PFSK-1 (cell line): Measurements from ENCODE around the gene FMNL1.

Experiments
- FOXP2 ChIP-seq: optimal IDR thresholded peaks from 2 replicates; pipeline ENCODE3; 2011; ENCODE audit warnings: borderline replicate concordance, control low read depth, inconsistent platforms; ENCODE audit not compliant: insufficient read depth; ENCODE audit errors: extremely low read length, extremely low read depth
- POLR2AphosphoS5 ChIP-seq: IDR thresholded peaks from 2 replicates; pipeline ENCODE4 v1.6.1; 2012; ENCODE audit warnings: low read depth, mild to moderate bottlenecking, control low read depth, low read length, moderate library complexity
- SIN3A ChIP-seq: IDR thresholded peaks from 2 replicates; pipeline ENCODE4 v1.6.1; 2012; ENCODE audit warnings: mild to moderate bottlenecking, low read length, moderate library complexity, borderline replicate concordance; ENCODE audit not compliant: insufficient read depth
- TAF1 ChIP-seq: IDR thresholded peaks from 2 replicates; pipeline ENCODE4 v1.6.1; 2012; ENCODE audit warnings: low read length, control low read depth, borderline replicate concordance; ENCODE audit not compliant: insufficient read depth
- TF ChIP-seq, protein P1 (sequence below), 2 experiments: IDR thresholded peaks; 2 replicates each; pipeline versions ENCODE4 v1.6.1 to v1.8.0; 2011 to 2012; ENCODE audit warnings: low read depth in 2 of 2, low read length in 2 of 2, control low read depth in 1 of 2, inconsistent platforms in 1 of 2, mild to moderate bottlenecking in 1 of 2, moderate library complexity in 1 of 2; ENCODE audit not compliant: insufficient read depth in 1 of 2

DNA sequence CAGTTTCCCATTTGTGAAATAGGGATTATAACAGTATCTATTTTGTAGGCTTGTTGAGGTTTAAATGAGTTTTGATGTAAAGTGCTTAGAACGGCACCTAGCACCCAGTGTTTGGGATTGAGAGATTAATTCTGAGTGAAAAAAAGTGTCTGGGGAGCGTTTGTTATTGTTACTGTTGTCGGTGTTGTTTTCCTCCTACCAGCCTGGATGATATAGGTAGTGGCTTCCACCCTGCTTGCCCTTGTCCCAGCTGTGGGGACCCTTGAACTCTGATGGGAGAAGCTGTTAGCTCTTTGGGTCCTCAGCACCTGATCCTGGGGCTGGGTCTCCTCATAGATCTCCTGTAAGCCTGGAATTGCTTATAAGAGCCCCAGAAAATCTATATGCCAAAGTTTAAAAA is 4.9 kb downstream of the FMNL1 start:
- TF ChIP-seq TAF1 (no peak), POLR2AphosphoS5 (no peak), SIN3A (no peak), FOXP2 (no peak)
- TF ChIP-seq, protein P1, sequence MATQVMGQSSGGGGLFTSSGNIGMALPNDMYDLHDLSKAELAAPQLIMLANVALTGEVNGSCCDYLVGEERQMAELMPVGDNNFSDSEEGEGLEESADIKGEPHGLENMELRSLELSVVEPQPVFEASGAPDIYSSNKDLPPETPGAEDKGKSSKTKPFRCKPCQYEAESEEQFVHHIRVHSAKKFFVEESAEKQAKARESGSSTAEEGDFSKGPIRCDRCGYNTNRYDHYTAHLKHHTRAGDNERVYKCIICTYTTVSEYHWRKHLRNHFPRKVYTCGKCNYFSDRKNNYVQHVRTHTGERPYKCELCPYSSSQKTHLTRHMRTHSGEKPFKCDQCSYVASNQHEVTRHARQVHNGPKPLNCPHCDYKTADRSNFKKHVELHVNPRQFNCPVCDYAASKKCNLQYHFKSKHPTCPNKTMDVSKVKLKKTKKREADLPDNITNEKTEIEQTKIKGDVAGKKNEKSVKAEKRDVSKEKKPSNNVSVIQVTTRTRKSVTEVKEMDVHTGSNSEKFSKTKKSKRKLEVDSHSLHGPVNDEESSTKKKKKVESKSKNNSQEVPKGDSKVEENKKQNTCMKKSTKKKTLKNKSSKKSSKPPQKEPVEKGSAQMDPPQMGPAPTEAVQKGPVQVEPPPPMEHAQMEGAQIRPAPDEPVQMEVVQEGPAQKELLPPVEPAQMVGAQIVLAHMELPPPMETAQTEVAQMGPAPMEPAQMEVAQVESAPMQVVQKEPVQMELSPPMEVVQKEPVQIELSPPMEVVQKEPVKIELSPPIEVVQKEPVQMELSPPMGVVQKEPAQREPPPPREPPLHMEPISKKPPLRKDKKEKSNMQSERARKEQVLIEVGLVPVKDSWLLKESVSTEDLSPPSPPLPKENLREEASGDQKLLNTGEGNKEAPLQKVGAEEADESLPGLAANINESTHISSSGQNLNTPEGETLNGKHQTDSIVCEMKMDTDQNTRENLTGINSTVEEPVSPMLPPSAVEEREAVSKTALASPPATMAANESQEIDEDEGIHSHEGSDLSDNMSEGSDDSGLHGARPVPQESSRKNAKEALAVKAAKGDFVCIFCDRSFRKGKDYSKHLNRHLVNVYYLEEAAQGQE (IDR thresholded peaks at IDR 0.05; ENCODE audit: insufficient read depth in 1 of 2, low read depth in 2 of 2, low read length in 2 of 2) = no peak
